GM23338 (cell line): ENCODE results near the gene CD34.

Source experiments
- EZH2 ChIP-seq: fragments of 200-600 bp; sonication (generic); IDR thresholded peaks from one replicate; pipeline ENCODE4 v1.8.0; 2017; ENCODE audit warnings: antibody characterized with exemption, mild to moderate bottlenecking, low read depth; ENCODE audit not compliant: unreplicated experiment
- EZH2phosphoT487 ChIP-seq: fragments of 200-600 bp; sonication (generic); IDR thresholded peaks from one replicate; pipeline ENCODE4 v1.8.1; 2018; ENCODE audit warnings: antibody characterized with exemption; ENCODE audit not compliant: unreplicated experiment
- JUNB ChIP-seq: IDR thresholded peaks from one replicate; pipeline ENCODE4 v1.6.1; 2016; ENCODE audit warnings: antibody characterized with exemption; ENCODE audit not compliant: unreplicated experiment
- NANOG ChIP-seq: IDR thresholded peaks from 2 replicates; pipeline ENCODE4 v1.6.1; 2016; ENCODE audit warnings: antibody characterized with exemption, borderline replicate concordance
- POLR2AphosphoS5 ChIP-seq: IDR thresholded peaks from 2 replicates; pipeline ENCODE4 v1.6.1; 2016; ENCODE audit warnings: antibody characterized with exemption, low read depth
- STAT1 ChIP-seq: IDR thresholded peaks from one replicate; pipeline ENCODE4 v1.6.1; 2016; ENCODE audit warnings: antibody characterized with exemption; ENCODE audit not compliant: unreplicated experiment
- ZNF331 ChIP-seq: fragments of 250-450 bp; sonication (Bioruptor Pico); IDR thresholded peaks from 2 replicates; pipeline ENCODE4 v1.5.0; 2020; ENCODE audit warnings: low read depth, mild to moderate bottlenecking, moderate library complexity
- TF ChIP-seq, protein P1 (sequence below), 2 experiments: fragments of 200-600 bp in 1 of 2; sonication (generic) in 1 of 2; conservative IDR thresholded peaks; 2 replicates each; pipeline versions ENCODE4 v1.5.1 to v1.6.1; 2016 to 2017; ENCODE audit warnings: antibody characterized with exemption in 2 of 2, low read depth in 2 of 2, mild to moderate bottlenecking in 2 of 2, moderate library complexity in 1 of 2
- TF ChIP-seq, protein P2 (sequence below): IDR thresholded peaks from one replicate; pipeline ENCODE4 v1.6.1; 2018; ENCODE audit warnings: antibody characterized with exemption; ENCODE audit not compliant: unreplicated experiment
- TF ChIP-seq, protein P3 (sequence below): fragments of 250-450 bp; sonication (Bioruptor Pico); IDR thresholded peaks from 2 replicates; pipeline ENCODE4 v1.5.0; 2020; ENCODE audit warnings: mild to moderate bottlenecking, moderate library complexity
- TF ChIP-seq, protein P4 (sequence below): IDR thresholded peaks from 2 replicates; pipeline ENCODE4 v1.6.1; 2016; ENCODE audit warnings: antibody characterized with exemption

DNA sequence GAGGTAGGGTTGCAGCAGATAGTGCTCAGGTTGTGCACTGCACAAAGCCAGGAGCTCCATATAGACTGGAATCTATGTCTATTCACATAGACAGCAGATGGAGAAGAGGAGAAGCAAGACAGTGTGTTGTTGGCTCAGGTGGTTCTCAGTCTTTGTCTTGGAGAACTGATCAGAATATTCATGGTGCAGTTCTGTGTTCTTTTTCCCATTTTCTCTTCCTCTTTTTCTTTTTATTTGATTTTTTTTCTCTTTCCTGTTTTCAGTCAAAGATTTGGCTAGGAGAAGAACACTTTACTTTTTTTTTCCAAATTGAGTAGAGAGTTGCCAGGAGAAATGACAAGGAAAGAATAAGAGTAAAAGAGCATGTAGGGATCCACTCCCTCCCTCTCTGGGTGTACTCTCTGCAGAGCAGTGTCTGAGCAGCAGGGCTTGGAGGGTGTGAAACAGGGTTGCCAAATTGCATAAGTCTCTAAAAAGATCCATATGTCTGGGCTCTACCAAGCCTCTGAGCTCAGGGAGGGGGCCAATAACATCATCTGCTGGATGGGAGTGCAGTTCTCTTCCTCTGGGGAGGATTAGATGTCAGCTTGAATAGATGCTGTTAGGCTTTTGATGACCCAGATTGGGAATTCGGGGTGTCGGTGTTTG, 8.7 kb upstream of the CD34 start:
- TF ChIP-seq, protein P1, sequence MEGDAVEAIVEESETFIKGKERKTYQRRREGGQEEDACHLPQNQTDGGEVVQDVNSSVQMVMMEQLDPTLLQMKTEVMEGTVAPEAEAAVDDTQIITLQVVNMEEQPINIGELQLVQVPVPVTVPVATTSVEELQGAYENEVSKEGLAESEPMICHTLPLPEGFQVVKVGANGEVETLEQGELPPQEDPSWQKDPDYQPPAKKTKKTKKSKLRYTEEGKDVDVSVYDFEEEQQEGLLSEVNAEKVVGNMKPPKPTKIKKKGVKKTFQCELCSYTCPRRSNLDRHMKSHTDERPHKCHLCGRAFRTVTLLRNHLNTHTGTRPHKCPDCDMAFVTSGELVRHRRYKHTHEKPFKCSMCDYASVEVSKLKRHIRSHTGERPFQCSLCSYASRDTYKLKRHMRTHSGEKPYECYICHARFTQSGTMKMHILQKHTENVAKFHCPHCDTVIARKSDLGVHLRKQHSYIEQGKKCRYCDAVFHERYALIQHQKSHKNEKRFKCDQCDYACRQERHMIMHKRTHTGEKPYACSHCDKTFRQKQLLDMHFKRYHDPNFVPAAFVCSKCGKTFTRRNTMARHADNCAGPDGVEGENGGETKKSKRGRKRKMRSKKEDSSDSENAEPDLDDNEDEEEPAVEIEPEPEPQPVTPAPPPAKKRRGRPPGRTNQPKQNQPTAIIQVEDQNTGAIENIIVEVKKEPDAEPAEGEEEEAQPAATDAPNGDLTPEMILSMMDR (conservative IDR thresholded peaks at IDR 0.05; ENCODE audit: low read depth in 2 of 2) = no peak
- TF ChIP-seq EZH2phosphoT487 (no peak), POLR2AphosphoS5 (no peak), STAT1 (no peak), EZH2 (no peak), ZNF331 (no peak), JUNB (no peak), NANOG (no peak)
- TF ChIP-seq, protein P2, sequence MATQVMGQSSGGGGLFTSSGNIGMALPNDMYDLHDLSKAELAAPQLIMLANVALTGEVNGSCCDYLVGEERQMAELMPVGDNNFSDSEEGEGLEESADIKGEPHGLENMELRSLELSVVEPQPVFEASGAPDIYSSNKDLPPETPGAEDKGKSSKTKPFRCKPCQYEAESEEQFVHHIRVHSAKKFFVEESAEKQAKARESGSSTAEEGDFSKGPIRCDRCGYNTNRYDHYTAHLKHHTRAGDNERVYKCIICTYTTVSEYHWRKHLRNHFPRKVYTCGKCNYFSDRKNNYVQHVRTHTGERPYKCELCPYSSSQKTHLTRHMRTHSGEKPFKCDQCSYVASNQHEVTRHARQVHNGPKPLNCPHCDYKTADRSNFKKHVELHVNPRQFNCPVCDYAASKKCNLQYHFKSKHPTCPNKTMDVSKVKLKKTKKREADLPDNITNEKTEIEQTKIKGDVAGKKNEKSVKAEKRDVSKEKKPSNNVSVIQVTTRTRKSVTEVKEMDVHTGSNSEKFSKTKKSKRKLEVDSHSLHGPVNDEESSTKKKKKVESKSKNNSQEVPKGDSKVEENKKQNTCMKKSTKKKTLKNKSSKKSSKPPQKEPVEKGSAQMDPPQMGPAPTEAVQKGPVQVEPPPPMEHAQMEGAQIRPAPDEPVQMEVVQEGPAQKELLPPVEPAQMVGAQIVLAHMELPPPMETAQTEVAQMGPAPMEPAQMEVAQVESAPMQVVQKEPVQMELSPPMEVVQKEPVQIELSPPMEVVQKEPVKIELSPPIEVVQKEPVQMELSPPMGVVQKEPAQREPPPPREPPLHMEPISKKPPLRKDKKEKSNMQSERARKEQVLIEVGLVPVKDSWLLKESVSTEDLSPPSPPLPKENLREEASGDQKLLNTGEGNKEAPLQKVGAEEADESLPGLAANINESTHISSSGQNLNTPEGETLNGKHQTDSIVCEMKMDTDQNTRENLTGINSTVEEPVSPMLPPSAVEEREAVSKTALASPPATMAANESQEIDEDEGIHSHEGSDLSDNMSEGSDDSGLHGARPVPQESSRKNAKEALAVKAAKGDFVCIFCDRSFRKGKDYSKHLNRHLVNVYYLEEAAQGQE = no peak
- TF ChIP-seq, protein P3, sequence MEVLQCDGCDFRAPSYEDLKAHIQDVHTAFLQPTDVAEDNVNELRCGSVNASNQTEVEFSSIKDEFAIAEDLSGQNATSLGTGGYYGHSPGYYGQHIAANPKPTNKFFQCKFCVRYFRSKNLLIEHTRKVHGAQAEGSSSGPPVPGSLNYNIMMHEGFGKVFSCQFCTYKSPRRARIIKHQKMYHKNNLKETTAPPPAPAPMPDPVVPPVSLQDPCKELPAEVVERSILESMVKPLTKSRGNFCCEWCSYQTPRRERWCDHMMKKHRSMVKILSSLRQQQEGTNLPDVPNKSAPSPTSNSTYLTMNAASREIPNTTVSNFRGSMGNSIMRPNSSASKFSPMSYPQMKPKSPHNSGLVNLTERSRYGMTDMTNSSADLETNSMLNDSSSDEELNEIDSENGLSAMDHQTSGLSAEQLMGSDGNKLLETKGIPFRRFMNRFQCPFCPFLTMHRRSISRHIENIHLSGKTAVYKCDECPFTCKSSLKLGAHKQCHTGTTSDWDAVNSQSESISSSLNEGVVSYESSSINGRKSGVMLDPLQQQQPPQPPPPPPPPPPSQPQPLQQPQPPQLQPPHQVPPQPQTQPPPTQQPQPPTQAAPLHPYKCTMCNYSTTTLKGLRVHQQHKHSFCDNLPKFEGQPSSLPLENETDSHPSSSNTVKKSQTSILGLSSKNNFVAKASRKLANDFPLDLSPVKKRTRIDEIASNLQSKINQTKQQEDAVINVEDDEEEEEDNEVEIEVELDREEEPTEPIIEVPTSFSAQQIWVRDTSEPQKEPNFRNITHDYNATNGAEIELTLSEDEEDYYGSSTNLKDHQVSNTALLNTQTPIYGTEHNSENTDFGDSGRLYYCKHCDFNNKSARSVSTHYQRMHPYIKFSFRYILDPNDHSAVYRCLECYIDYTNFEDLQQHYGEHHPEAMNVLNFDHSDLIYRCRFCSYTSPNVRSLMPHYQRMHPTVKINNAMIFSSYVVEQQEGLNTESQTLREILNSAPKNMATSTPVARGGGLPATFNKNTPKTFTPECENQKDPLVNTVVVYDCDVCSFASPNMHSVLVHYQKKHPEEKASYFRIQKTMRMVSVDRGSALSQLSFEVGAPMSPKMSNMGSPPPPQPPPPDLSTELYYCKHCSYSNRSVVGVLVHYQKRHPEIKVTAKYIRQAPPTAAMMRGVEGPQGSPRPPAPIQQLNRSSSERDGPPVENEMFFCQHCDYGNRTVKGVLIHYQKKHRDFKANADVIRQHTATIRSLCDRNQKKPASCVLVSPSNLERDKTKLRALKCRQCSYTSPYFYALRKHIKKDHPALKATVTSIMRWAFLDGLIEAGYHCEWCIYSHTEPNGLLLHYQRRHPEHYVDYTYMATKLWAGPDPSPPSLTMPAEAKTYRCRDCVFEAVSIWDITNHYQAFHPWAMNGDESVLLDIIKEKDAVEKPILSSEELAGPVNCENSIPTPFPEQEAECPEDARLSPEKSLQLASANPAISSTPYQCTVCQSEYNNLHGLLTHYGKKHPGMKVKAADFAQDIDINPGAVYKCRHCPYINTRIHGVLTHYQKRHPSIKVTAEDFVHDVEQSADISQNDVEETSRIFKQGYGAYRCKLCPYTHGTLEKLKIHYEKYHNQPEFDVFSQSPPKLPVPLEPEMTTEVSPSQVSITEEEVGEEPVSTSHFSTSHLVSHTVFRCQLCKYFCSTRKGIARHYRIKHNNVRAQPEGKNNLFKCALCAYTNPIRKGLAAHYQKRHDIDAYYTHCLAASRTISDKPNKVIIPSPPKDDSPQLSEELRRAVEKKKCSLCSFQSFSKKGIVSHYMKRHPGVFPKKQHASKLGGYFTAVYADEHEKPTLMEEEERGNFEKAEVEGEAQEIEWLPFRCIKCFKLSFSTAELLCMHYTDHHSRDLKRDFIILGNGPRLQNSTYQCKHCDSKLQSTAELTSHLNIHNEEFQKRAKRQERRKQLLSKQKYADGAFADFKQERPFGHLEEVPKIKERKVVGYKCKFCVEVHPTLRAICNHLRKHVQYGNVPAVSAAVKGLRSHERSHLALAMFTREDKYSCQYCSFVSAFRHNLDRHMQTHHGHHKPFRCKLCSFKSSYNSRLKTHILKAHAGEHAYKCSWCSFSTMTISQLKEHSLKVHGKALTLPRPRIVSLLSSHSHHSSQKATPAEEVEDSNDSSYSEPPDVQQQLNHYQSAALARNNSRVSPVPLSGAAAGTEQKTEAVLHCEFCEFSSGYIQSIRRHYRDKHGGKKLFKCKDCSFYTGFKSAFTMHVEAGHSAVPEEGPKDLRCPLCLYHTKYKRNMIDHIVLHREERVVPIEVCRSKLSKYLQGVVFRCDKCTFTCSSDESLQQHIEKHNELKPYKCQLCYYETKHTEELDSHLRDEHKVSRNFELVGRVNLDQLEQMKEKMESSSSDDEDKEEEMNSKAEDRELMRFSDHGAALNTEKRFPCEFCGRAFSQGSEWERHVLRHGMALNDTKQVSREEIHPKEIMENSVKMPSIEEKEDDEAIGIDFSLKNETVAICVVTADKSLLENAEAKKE (CRISPR knock-in tag) = no peak
- TF ChIP-seq, protein P4, sequence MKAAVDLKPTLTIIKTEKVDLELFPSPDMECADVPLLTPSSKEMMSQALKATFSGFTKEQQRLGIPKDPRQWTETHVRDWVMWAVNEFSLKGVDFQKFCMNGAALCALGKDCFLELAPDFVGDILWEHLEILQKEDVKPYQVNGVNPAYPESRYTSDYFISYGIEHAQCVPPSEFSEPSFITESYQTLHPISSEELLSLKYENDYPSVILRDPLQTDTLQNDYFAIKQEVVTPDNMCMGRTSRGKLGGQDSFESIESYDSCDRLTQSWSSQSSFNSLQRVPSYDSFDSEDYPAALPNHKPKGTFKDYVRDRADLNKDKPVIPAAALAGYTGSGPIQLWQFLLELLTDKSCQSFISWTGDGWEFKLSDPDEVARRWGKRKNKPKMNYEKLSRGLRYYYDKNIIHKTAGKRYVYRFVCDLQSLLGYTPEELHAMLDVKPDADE = no peak
